ENCODE measurements around the gene NUDT4. TPM values are rescaled to one million over a fixed set of nuclear protein-coding genes. Genes with fewer than 3 reads are reported as not detected.

NUDT4 gene
- total and polyA plus RNA-seq, 2 of the 8 experiments (the other 6 are each of a cell fraction or from before 2014, with no cell fraction given) = 17.3 to 71.7 TPM

DNA sequence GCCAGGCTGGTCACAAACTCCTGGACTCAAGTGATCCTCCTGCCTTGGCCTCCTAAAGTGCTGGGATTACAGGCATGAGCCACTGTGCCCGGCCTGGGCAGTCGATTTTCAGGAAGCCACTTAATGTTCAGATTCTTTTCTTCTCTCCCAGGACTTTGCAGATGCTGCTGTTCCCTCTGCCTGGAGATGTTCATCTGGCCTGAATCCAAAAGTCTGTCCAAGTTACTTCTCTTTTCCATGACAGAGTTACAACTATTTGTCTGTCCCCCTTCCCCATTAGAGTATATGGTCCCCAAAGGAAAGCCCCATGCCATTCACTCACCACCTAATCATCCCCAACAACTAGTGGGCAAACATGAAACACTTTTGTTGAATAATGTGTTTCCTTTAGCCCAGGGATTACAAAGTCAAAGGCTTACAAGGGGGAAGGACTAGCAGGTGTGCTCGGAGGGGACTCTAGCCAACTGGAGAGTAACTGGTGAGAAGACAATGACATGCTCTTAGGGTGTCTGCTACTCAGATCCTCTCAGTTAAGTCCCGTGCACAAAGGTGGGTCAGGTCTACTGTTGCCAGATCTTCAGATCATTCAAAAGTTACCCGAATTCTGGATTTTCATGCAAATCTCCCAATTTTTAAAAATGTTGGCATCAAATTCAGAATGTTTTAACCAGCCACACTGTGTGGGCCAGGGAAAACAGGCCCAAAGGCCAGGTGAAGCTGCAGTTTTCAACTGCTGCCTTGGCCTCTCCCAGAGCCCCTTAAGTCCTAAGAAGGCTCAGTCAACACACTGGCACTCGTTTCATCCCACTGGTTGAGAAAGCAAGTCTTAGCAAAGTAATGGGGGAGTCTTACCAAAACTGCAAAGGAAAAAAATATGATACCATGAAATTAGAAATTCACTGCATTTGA is 29.6 kb downstream of the NUDT4 start:
- no peak for TF ChIP-seq EGR1 (IDR thresholded peaks at IDR 0.05; ENCODE audit: borderline replicate concordance, low read depth, low read length)
- TF ChIP-seq CBX8 (IDR thresholded peaks at IDR 0.05; ENCODE audit: borderline replicate concordance, low read depth, low read length) = no peak
- TF ChIP-seq SP4 (IDR thresholded peaks at IDR 0.05; ENCODE audit: low read length) = no peak
- TF ChIP-seq POU5F1 (IDR thresholded peaks at IDR 0.05; ENCODE audit: low read depth, low read length) = no peak
- TF ChIP-seq, protein P1, sequence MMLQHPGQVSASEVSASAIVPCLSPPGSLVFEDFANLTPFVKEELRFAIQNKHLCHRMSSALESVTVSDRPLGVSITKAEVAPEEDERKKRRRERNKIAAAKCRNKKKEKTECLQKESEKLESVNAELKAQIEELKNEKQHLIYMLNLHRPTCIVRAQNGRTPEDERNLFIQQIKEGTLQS (IDR thresholded peaks at IDR 0.05; ENCODE audit: insufficient read depth, low read depth, low read length) = no peak
- no peak for TF ChIP-seq TAF7 (optimal IDR thresholded peaks at IDR 0.05; ENCODE audit: borderline replicate concordance, low read depth, low read length)
- TF ChIP-seq KDM5A (IDR thresholded peaks at IDR 0.05; ENCODE audit: low read length) = no peak
- no peak for TF ChIP-seq YY1 (IDR thresholded peaks at IDR 0.05; ENCODE audit: low read depth, low read length)
- TF ChIP-seq SIX5 (IDR thresholded peaks at IDR 0.05; ENCODE audit: low read depth, low read length) = no peak
- Histone ChIP-seq H3K18ac (ENCODE audit: extremely low read depth, low read length) (no peak overlapping the region), H3K4me1 (replicated peaks in 1 of 4; ENCODE audit: control insufficient read depth in 3 of 4, insufficient read depth in 4 of 4, low read length in 3 of 4) (no peaks in the 10 kb centered on the region), H2BK15ac (ENCODE audit: low read length) (no peak overlapping the region), H3K14ac (ENCODE audit: insufficient read length) (no peak overlapping the region), H2BK12ac (ENCODE audit: low read depth, low read length) (no peak overlapping the region), H3K4ac (replicated peaks; ENCODE audit: insufficient read length, low read depth, low read length) (no peak overlapping the region), H4K20me1 (replicated peaks in 1 of 2; ENCODE audit: control insufficient read depth in 1 of 2, insufficient read depth in 2 of 2, low read length in 2 of 2) (peaks cover 2 to 4% of the 10 kb centered on the region in 2 experiments), H3K4me2 (ENCODE audit: insufficient read depth in 1 of 2, low read depth in 2 of 2, low read length in 2 of 2) (no peak overlapping the region), H3K79me2 (ENCODE audit: control insufficient read depth in 1 of 2, insufficient read depth in 2 of 2, low read length in 2 of 2) (peaks cover 0 to 18% of the 10 kb centered on the region in 2 experiments; a peak in 2 of 4 replicates), H4K8ac (ENCODE audit: extremely low read depth, insufficient read depth, low read length) (no peak overlapping the region), H2AFZ (ENCODE audit: low read length) (no peak overlapping the region), H3K23ac (ENCODE audit: insufficient read length) (no peak overlapping the region), H3K23me2 (ENCODE audit: low read depth, low read length) (no peaks in the 10 kb centered on the region), H3K79me1 (ENCODE audit: low read depth, low read length) (peaks cover 2% of the 10 kb centered on the region; the same call in 1 of the 2 replicates), H4K5ac (ENCODE audit: insufficient read length, low read depth, low read length) (no peak overlapping the region), H2AK5ac (ENCODE audit: low read depth, low read length) (no peak overlapping the region), H2BK5ac (ENCODE audit: low read depth, low read length) (no peak overlapping the region), H3K56ac (replicated peaks; ENCODE audit: insufficient read length, low read depth, low read length) (no peak overlapping the region), H4K91ac (replicated peaks; ENCODE audit: insufficient read length, low read length) (no peak overlapping the region), H3K27me3 (replicated peaks in 1 of 4; ENCODE audit: control insufficient read depth in 3 of 4, extremely low read depth in 1 of 4, insufficient read depth in 3 of 4, low read length in 3 of 4) (no peaks in the 10 kb centered on the region), H3K36me3 (ENCODE audit: control insufficient read depth in 2 of 4, insufficient read depth in 4 of 4, low read length in 3 of 4) (peaks cover 0 to 34% (median 8%) of the 10 kb centered on the region in 4 experiments; a peak in 5 of 8 replicates), H3K9ac (replicated peaks in 1 of 4; ENCODE audit: extremely low read depth in 1 of 4, low read depth in 3 of 4, low read length in 3 of 4) (no peak overlapping the region), H3K9me3 (ENCODE audit: insufficient read depth in 2 of 2, low read depth in 1 of 2, low read length in 1 of 2) (no peaks in the 10 kb centered on the region), H3K27ac (ENCODE audit: low read depth, low read length) (no peak overlapping the region), H3K4me3 (ENCODE audit: extremely low read depth in 1 of 4, insufficient read depth in 2 of 4, low read depth in 3 of 4, low read length in 4 of 4) (no peak overlapping the region), H2BK120ac (replicated peaks; ENCODE audit: low read depth, low read length) (no peak overlapping the region), H2BK20ac (ENCODE audit: low read length) (no peak overlapping the region)
- FAIRE-seq (no peak), DNase-seq (ENCODE audit: low read depth in 1 of 2, low spot score in 2 of 2) (no peak)
- CTCF ChIA-PET (ENCODE audit: partially characterized antibody) = interaction anchor here (1.8 to 4.2 kb wide), 2 partner anchors 13 to 419 kb away, joined by 4 to 22 read pairs; no protein-coding TSS in a partner anchor
- WGBS, 2 experiments (ENCODE audit: extremely low coverage in 1 of 2, insufficient coverage in 1 of 2, insufficient read length in 1 of 2, insufficient replicate concordance in 2 of 2, low coverage in 1 of 2, low lambda C conversion rate in 2 of 2, missing lambda C conversion rate in 1 of 2) = 74% methylated on average over 6 of the region's 6 CpGs; no CpG with 5 or more reads in 1 of the 2 experiments
- POLR2A ChIA-PET (ENCODE audit: partially characterized antibody) = interaction anchor here (0.7 to 1.0 kb wide), 2 partner anchors 12 to 21 kb away, joined by 3 to 6 read pairs; no protein-coding TSS in a partner anchor

Data from H1 (cell line).